HepG2 (cell line): ENCODE measurements around the gene CCDC174. TPM values are rescaled to one million over a fixed set of nuclear protein-coding genes. Genes with fewer than 3 reads are reported as not detected.

Experiments used
- ATAC-seq: fragments of 200-7000 bp; cut with Tn5 transposase; 3 replicates; pipeline ENCODE4 v1.9.1; 2020; ENCODE audit warnings: mild to moderate bottlenecking, moderate library complexity
- BruUV-seq: library from RNA; stranded (reverse); fragments of 400-500 nt; replicated peaks from 2 replicates; lab custom pipeline; 2021; lab: Mats Ljungman, UMichigan
- CTCF ChIA-PET: fragments of 300-600 bp; formaldehyde crosslinking; extraction: SDS; loops from one replicate; lab custom pipeline; 2021; ENCODE audit warnings: low total read pairs, inconsistent platforms, low intra/inter-chr PET ratio; lab: Yijun Ruan, JAX
- POLR2A ChIA-PET: fragments of 350-600 bp; sonication (Branson Sonifier 250); formaldehyde crosslinking; loops from one replicate; lab custom pipeline; 2020; ENCODE audit warnings: antibody characterized with exemption, inconsistent platforms; lab: Yijun Ruan, JAX
- DNase-seq: peaks from one replicate; pipeline ENCODE4 v3.0.0-alpha.2; 2015; ENCODE audit warnings: low spot score
- FAIRE-seq: peaks from 3 replicates; lab custom pipeline; 2011; peaks lifted over from hg19 to GRCh38; lab: Jason Lieb, UNC
- H2AFZ ChIP-seq: one replicate; pipeline ENCODE4 v1.6.1; 2011; ENCODE audit warnings: low read length, inconsistent platforms
- H3K27ac ChIP-seq: fragments of 300-600 bp; 3 replicates; pipeline ENCODE4 v1.8.0; 2011; ENCODE audit warnings: mixed run types, mild to moderate bottlenecking, mixed read lengths, low read length, inconsistent platforms; ENCODE audit not compliant: insufficient read depth; ENCODE audit errors: extremely low read length
- H3K27me3 ChIP-seq, 2 experiments: fragments of 200-600 bp in 1 of 2; 2 replicates in 1 of 2; 3 replicates in 1 of 2; pipeline versions ENCODE4 v1.6.0 to v1.8.0; 2011; ENCODE audit warnings: low read length in 2 of 2, mild to moderate bottlenecking in 2 of 2, moderate library complexity in 2 of 2, inconsistent platforms in 1 of 2; ENCODE audit not compliant: insufficient read depth in 2 of 2, control insufficient read depth in 1 of 2
- H3K36me3 ChIP-seq, 2 experiments: fragments of 200-600 bp in 1 of 2; replicated peaks in 1 of 2; 2 replicates in 1 of 2; 3 replicates in 1 of 2; pipeline versions ENCODE4 v1.5.1 to v1.8.0; 2011; ENCODE audit warnings: low read length in 2 of 2, inconsistent platforms in 1 of 2; ENCODE audit not compliant: insufficient read depth in 2 of 2, control insufficient read depth in 1 of 2
- H3K4me1 ChIP-seq: 2 replicates; pipeline ENCODE4 v1.5.1; 2012; ENCODE audit warnings: low read length, inconsistent platforms; ENCODE audit not compliant: insufficient read depth
- H3K4me2 ChIP-seq: 2 replicates; pipeline ENCODE4 v1.6.0; 2011; ENCODE audit warnings: low read depth, low read length, inconsistent platforms
- H3K4me3 ChIP-seq, 3 experiments: fragments of 200-600 bp in 1 of 3; sonication (generic), shearing (Covaris generic) in 1 of 3; replicated peaks in 1 of 3; 2 replicates each; pipeline ENCODE4 v1.5.1; 2011 to 2016; ENCODE audit warnings: low read length in 3 of 3, inconsistent platforms in 2 of 3, low read depth in 2 of 3, mild to moderate bottlenecking in 2 of 3, control low read depth in 1 of 3, mixed read lengths in 1 of 3; ENCODE audit not compliant: insufficient read depth in 1 of 3
- H3K79me2 ChIP-seq: one replicate; pipeline ENCODE4 v1.6.1; 2011; ENCODE audit warnings: low read length, inconsistent platforms; ENCODE audit not compliant: insufficient read depth
- H3K9ac ChIP-seq: 2 replicates; pipeline ENCODE4 v1.6.0; 2011; ENCODE audit warnings: mild to moderate bottlenecking, low read depth, low read length, inconsistent platforms; ENCODE audit not compliant: insufficient read depth
- H3K9me3 ChIP-seq: 2 replicates; pipeline ENCODE4 v1.5.1; 2012; ENCODE audit warnings: mild to moderate bottlenecking, low read length
- H4K20me1 ChIP-seq: 2 replicates; pipeline ENCODE4 v1.6.0; 2011; ENCODE audit warnings: inconsistent platforms, mild to moderate bottlenecking, low read length, moderate library complexity; ENCODE audit not compliant: insufficient read depth
- AGO1 ChIP-seq: fragments of 200-400 bp; formaldehyde crosslinking; IDR thresholded peaks from 2 replicates; pipeline ENCODE4 v1.6.1; 2017; ENCODE audit warnings: mild to moderate bottlenecking, low read depth, low read length, moderate library complexity; ENCODE audit not compliant: poor library complexity, severe bottlenecking
- KLF12 ChIP-seq: sonication (generic); formaldehyde crosslinking; IDR thresholded peaks from 2 replicates; pipeline ENCODE4 v1.4.0; 2020; ENCODE audit warnings: missing genetic modification reagents, borderline replicate concordance
- TSC22D2 ChIP-seq: sonication (generic); formaldehyde crosslinking; IDR thresholded peaks from 2 replicates; pipeline ENCODE4 v1.5.1; 2020; ENCODE audit warnings: missing genetic modification reagents, mild to moderate bottlenecking, borderline replicate concordance
- ZNF557 ChIP-seq: sonication (generic); formaldehyde crosslinking; IDR thresholded peaks from 2 replicates; pipeline ENCODE4 v1.4.0; 2020; ENCODE audit warnings: missing genetic modification reagents
- WGBS: methylation state at CpG from one replicate; pipeline ENCODE4 v1.1.6; 2017; ENCODE audit warnings: low lambda C conversion rate; 5-methylcytosine and 5-hydroxymethylcytosine counted together
- in situ Hi-C: cut with HindIII; loops from 2 replicates; pipeline ENCODE4 v1.10.0; 2017; ENCODE audit warnings: low pct_unique_long_range_greater_than_20kb; ENCODE audit not compliant: extremely low pct_ligation_motif_present
- intact Hi-C: fragments of 100-400 bp; cut with micrococcal nuclease; formaldehyde crosslinking; loops from one replicate; pipeline ENCODE4 v1.10.0; 2022; ENCODE audit not compliant: unreplicated experiment
- polyA plus RNA-seq, 8 experiments: library from polyadenylated mRNA; depleted of rRNA in 3 of 8; stranded (reverse) in 7 of 8; unstranded in 1 of 8; fragments of >200 nt; fragmentation: Illumina TruSeq in 4 of 8; extraction: Trizol in 4 of 8; gene quantifications; 2 replicates each; pipeline versions ENCODE4 v1.2.1 to v1.2.3, GENCODE V29; 2011 to 2016; ENCODE audit warnings: low read depth in 4 of 8, missing spikeins in 1 of 8, mixed read lengths in 1 of 8; ENCODE audit not compliant: insufficient read depth in 1 of 8
- total RNA-seq, 5 experiments: library from RNA; depleted of rRNA; stranded (reverse); fragments of >200 nt; fragmentation: Illumina TruSeq; extraction: Trizol; gene quantifications; 2 replicates each; pipeline ENCODE4 v1.2.3, GENCODE V29; 2016; ENCODE audit warnings: low read depth in 1 of 5
- TF ChIP-seq, protein P1 (sequence below): sonication (generic); formaldehyde crosslinking; IDR thresholded peaks from 2 replicates; pipeline ENCODE4 v1.4.0; 2020; ENCODE audit warnings: low read depth, mild to moderate bottlenecking, missing genetic modification reagents
- TF ChIP-seq, protein P2 (sequence below): sonication (generic); formaldehyde crosslinking; IDR thresholded peaks from 2 replicates; pipeline ENCODE4 v1.4.0; 2020; ENCODE audit warnings: missing genetic modification reagents
- TF ChIP-seq, protein P3 (sequence below): sonication (generic); formaldehyde crosslinking; IDR thresholded peaks from 2 replicates; pipeline ENCODE4 v1.4.0; 2020; ENCODE audit warnings: mild to moderate bottlenecking, missing genetic modification reagents

CCDC174 gene
- total and polyA plus RNA-seq, 2 of the 13 experiments (the other 11 are each of a cell fraction or from before 2014, with no cell fraction given) = 5.4 to 11.0 TPM

GRCh38 chr3:14716591-14716990 is 65.0 kb downstream of the CCDC174 start:
- FAIRE-seq (no peak), ATAC-seq (no peak), DNase-seq (no peak)
- POLR2A ChIA-PET = no interaction called here
- BruUV-seq = no TSS peak
- CTCF ChIA-PET = no interaction called here
- Histone ChIP-seq H2AFZ (no peak overlapping the region), H3K27ac (no peak overlapping the region), H3K79me2 (no peaks in the 10 kb centered on the region), H3K4me2 (no peak overlapping the region), H3K4me3 (no peak overlapping the region), H3K27me3 (peaks cover 0 to 3% of the 10 kb centered on the region in 2 experiments; a peak in 1 of 5 replicates), H3K4me1 (no peaks in the 10 kb centered on the region), H3K9ac (no peak overlapping the region), H4K20me1 (no peaks in the 10 kb centered on the region), H3K36me3 (no peaks in the 10 kb centered on the region), H3K9me3 (no peaks in the 10 kb centered on the region)
- 13% methylated on average over 1 of the region's 1 CpG for WGBS
- intact Hi-C loops = no loop called here
- no peak for TF ChIP-seq KLF12
- TF ChIP-seq, protein P1, sequence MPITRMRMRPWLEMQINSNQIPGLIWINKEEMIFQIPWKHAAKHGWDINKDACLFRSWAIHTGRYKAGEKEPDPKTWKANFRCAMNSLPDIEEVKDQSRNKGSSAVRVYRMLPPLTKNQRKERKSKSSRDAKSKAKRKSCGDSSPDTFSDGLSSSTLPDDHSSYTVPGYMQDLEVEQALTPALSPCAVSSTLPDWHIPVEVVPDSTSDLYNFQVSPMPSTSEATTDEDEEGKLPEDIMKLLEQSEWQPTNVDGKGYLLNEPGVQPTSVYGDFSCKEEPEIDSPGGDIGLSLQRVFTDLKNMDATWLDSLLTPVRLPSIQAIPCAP (CRISPR knock-in tag) = no peak
- in situ Hi-C loops = no loop called here

GRCh38 chr3:14717307-14717706 is 65.7 kb downstream of the CCDC174 start:
- FAIRE-seq = no peak
- H3K27me3 ChIP-seq = peaks cover 0 to 3% of the 10 kb centered on the region in 2 experiments; a peak in 1 of 5 replicates
- TF ChIP-seq ZNF557 (CRISPR knock-in tag) (no peak), AGO1 (no peak), TSC22D2 (CRISPR knock-in tag) (no peak)
- TF ChIP-seq, protein P2, sequence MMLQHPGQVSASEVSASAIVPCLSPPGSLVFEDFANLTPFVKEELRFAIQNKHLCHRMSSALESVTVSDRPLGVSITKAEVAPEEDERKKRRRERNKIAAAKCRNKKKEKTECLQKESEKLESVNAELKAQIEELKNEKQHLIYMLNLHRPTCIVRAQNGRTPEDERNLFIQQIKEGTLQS (CRISPR knock-in tag) = no peak
- TF ChIP-seq, protein P3, sequence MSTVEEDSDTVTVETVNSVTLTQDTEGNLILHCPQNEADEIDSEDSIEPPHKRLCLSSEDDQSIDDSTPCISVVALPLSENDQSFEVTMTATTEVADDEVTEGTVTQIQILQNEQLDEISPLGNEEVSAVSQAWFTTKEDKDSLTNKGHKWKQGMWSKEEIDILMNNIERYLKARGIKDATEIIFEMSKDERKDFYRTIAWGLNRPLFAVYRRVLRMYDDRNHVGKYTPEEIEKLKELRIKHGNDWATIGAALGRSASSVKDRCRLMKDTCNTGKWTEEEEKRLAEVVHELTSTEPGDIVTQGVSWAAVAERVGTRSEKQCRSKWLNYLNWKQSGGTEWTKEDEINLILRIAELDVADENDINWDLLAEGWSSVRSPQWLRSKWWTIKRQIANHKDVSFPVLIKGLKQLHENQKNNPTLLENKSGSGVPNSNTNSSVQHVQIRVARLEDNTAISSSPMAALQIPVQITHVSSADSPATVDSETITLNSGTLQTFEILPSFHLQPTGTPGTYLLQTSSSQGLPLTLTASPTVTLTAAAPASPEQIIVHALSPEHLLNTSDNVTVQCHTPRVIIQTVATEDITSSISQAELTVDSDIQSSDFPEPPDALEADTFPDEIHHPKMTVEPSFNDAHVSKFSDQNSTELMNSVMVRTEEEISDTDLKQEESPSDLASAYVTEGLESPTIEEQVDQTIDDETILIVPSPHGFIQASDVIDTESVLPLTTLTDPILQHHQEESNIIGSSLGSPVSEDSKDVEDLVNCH = no peak

More at GRCh38 chr3:14717307-14717706, 65.7 kb downstream of the CCDC174 start:
- POLR2A ChIA-PET = no interaction called here
- no peaks in the 10 kb centered on the region for H3K4me1 ChIP-seq
- H3K27ac ChIP-seq = no peak overlapping the region
- no peaks in the 10 kb centered on the region for H4K20me1 ChIP-seq
- no peak overlapping the region for H3K4me2 ChIP-seq
- ATAC-seq = no peak
- CTCF ChIA-PET = no interaction called here
- no peaks in the 10 kb centered on the region for H3K9me3 ChIP-seq
- WGBS = 0% methylated on average over 1 of the region's 1 CpG
- no peaks in the 10 kb centered on the region for H3K79me2 ChIP-seq
- no peak overlapping the region for H3K9ac ChIP-seq
- intact Hi-C loops (no loop called here), in situ Hi-C loops (no loop called here)
- no peaks in the 10 kb centered on the region for H3K36me3 ChIP-seq
- no peak overlapping the region for H3K4me3 ChIP-seq
- no peak overlapping the region for H2AFZ ChIP-seq
- BruUV-seq = no TSS peak
- no peak for DNase-seq
